Measurements from ENCODE around the gene DPH3.

Gene DPH3

DNA sequence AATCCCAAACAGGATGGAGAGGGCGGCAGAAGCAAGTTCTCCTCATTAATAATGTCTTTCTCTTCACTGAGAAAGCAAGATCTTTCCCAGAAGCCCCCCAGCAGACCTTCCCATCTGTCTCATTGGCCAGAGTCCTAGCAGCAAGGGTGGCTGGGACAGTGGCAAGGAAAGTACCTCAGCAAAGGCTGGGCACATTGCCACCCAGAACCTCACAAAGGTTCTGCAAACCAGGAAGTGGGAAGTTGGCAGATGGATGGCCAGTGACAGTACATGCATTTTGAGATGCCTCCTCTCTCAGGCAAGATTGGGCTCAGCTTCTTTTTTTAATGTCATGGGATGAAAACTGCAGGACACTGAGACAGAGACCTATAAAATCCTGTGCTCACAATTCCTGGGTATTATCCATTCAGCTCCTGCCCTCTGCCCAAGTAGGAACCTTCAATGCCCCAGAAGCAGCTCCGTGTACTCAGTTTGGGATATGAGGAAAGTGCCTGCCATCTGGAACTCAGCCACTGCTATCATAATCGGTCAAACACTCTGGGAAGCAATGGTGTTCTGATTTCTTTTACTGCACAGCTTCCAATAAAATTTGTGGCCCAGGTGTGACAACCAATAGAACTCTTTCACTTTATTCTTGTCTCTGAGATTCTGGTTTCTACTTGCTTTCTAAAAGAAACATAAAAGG, 25.5 kb downstream of the DPH3 start:
- TF ChIP-seq, protein P1, sequence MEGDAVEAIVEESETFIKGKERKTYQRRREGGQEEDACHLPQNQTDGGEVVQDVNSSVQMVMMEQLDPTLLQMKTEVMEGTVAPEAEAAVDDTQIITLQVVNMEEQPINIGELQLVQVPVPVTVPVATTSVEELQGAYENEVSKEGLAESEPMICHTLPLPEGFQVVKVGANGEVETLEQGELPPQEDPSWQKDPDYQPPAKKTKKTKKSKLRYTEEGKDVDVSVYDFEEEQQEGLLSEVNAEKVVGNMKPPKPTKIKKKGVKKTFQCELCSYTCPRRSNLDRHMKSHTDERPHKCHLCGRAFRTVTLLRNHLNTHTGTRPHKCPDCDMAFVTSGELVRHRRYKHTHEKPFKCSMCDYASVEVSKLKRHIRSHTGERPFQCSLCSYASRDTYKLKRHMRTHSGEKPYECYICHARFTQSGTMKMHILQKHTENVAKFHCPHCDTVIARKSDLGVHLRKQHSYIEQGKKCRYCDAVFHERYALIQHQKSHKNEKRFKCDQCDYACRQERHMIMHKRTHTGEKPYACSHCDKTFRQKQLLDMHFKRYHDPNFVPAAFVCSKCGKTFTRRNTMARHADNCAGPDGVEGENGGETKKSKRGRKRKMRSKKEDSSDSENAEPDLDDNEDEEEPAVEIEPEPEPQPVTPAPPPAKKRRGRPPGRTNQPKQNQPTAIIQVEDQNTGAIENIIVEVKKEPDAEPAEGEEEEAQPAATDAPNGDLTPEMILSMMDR (IDR thresholded peaks at IDR 0.05; ENCODE audit: low read depth, low read length) = no peak
- DNase-seq (ENCODE audit: low read depth in 2 of 2) = peak in 1 of 2 donors; percentile 41
- no peak overlapping the region for H3K4me3 ChIP-seq (replicated peaks in 1 of 2; ENCODE audit: low read depth in 2 of 2, low read length in 2 of 2)

DNA sequence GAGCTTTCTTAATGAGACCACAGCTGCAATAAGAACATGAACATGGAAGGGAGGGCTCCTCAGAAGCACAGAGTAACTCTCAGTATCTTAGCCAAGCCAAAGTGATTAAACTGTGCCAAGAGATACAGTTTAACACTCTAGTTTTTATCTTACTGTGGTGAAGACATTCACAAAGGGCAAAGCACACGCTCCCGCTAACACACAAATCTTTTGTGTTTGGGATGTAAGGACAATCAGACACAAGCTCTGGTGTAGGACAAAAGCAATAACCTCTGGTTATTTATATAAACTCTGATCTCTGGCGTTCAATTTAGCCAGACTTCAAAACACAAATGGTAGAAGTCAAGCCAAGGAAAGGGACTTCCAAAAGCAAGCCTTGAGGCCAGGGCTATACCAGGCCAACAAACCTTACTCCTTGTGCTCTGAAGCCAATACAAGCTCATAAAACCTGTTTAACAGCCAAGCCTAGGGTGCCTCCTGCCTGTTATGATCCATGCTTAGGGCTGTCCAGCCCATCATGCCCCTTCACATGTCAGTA, 27.8 kb downstream of the DPH3 start:
- no peak overlapping the region for H3K4me3 ChIP-seq (replicated peaks in 1 of 2; ENCODE audit: low read depth in 2 of 2, low read length in 2 of 2)
- TF ChIP-seq, protein P1 (IDR thresholded peaks at IDR 0.05; ENCODE audit: low read depth, low read length) = no peak
- DNase-seq (ENCODE audit: low read depth in 2 of 2) = peak in 1 of 2 donors; percentile 65

DNA sequence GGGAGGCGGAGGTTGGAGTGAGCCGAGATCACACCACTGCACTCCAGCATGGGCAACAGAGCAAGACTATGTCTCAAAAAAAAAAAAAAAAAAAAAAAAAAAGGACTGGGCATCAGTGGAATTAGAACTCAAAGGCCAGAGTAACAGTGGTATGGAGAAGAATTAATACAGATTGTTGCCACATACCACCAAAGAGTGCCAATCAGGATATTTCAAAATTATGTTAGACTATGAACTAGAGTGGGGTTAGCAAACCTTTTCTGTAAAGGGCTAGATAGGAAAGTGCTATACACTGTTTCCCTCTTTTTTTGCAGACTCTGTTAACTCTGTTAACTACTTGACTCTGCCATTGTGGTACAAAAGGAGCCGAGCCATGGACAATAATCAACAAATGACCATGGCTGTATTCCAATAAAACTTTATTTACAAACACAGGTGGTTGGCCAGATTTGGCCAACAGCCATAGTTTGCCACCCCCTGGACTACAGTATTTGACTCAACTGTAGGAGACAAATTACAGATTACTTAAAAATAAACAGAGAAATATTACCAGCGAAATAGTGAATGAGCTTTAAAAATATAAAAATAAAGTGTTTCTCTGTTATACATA, 28.6 kb downstream of the DPH3 start:
- no peak for DNase-seq (ENCODE audit: low read depth in 2 of 2)
- TF ChIP-seq, protein P1 (IDR thresholded peaks at IDR 0.05; ENCODE audit: low read depth, low read length) = no peak
- H3K4me3 ChIP-seq (replicated peaks in 1 of 2; ENCODE audit: low read depth in 2 of 2, low read length in 2 of 2) = no peak overlapping the region

DNA sequence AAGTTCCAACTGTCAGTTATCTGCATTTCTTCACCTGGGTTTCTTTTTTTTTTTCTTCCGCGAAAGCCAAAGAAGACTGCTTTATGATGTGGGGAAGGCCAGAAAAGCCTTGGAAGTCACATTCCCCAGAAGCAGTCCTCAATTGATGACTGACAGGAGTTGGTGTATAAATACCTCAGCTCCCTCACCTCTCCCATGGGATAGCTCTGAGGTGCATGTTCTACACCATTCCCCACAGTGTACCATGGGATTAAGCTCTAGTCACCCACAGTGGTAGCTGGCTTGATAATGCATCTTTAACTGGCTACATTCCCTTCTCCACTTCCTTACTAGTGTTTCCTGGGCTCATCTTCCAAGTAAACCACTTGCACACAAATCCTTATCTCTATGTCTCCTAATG, 30.5 kb downstream of the DPH3 start:
- TF ChIP-seq, protein P1 (IDR thresholded peaks at IDR 0.05; ENCODE audit: low read depth, low read length) = no peak
- DNase-seq (ENCODE audit: low read depth in 2 of 2) = no peak
- H3K4me3 ChIP-seq (replicated peaks in 1 of 2; ENCODE audit: low read depth in 2 of 2, low read length in 2 of 2) = no peak overlapping the region

DNA sequence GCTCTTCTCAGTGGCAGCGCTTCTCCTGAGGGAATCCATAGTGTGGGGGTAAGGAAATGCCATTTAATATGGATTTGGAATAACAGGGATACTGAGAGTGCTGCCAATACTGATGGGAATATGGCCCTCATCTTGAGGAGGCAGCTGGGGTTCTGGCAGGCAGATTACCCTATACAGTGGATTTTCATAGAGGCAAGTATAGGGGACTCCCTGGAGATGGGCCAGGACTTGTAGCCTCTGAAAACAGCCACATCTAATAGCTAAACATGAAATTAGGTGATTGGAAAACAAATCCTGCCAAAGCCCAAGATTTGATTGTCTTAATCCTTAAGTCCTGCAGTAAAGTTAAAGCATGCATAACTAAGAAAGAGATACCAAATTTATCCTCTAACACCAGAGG, 30.9 kb downstream of the DPH3 start:
- no peak overlapping the region for H3K4me3 ChIP-seq (replicated peaks in 1 of 2; ENCODE audit: low read depth in 2 of 2, low read length in 2 of 2)
- no peak for DNase-seq (ENCODE audit: low read depth in 2 of 2)
- TF ChIP-seq, protein P1 (IDR thresholded peaks at IDR 0.05; ENCODE audit: low read depth, low read length) = no peak

DNA sequence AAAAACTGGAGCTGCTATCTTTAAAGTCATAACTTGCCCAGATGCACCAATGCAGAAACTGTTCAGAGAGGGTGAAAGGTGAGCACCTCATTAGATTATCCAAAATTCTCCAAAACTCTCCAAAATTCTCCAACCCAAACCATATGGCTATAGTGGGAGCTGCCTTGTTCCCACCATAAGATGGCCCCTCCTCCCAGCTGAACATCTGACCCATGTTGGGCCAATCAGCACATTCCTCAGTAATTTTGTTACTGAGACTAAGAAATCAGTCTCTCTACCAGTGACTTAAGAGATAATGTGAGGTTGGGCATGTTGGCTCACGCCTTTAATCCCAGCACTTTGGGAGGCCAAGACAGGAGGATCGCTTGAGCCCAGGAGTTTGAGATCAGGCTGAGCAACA, 32.8 kb downstream of the DPH3 start:
- TF ChIP-seq, protein P1 (IDR thresholded peaks at IDR 0.05; ENCODE audit: low read depth, low read length) = no peak
- DNase-seq (ENCODE audit: low read depth in 2 of 2) = no peak
- no peak overlapping the region for H3K4me3 ChIP-seq (replicated peaks in 1 of 2; ENCODE audit: low read depth in 2 of 2, low read length in 2 of 2)

Data from cardiac fibroblast (primary cell).